HG02938 (cell line): ENCODE data around the gene RALBP1.

Experiments used
- ATAC-seq: cut with Tn5 transposase; IDR thresholded peaks from one replicate; pipeline ENCODE4 v1.9.1; 2021; ENCODE audit warnings: mild to moderate bottlenecking, moderate library complexity; ENCODE audit not compliant: unreplicated experiment

RALBP1 gene

GRCh38 chr18:9546468-9546867 is 71.2 kb downstream of the RALBP1 start:
- no peak for ATAC-seq

GRCh38 chr18:9547782-9548181 is 72.5 kb downstream of the RALBP1 start:
- no peak for ATAC-seq

GRCh38 chr18:9549405-9549804 is 74.1 kb downstream of the RALBP1 start:
- ATAC-seq, result no peak

- ATAC-seq, result no peak
These were observed 75.1 kb downstream of the RALBP1 start for GRCh38 chr18:9550429-9550828.

GRCh38 chr18:9552191-9552590 is 76.9 kb downstream of the RALBP1 start:
- no peak for ATAC-seq

- no peak for ATAC-seq
These were observed 77.3 kb downstream of the RALBP1 start for GRCh38 chr18:9552616-9553015.

- ATAC-seq, result no peak
These were observed 82.1 kb downstream of the RALBP1 start for GRCh38 chr18:9557250-9557943.

GRCh38 chr18:9558387-9559064 is 83.2 kb downstream of the RALBP1 start:
- no peak for ATAC-seq

GRCh38 chr18:9559253-9559652 is 83.9 kb downstream of the RALBP1 start:
- no peak for ATAC-seq

- no peak for ATAC-seq
These were observed 86.4 kb downstream of the RALBP1 start for GRCh38 chr18:9561759-9562158.

GRCh38 chr18:9562584-9562983 is 87.3 kb downstream of the RALBP1 start:
- ATAC-seq, result no peak

- no peak for ATAC-seq
These were observed 88.0 kb downstream of the RALBP1 start for GRCh38 chr18:9563331-9563730.

- ATAC-seq, result no peak
These were observed 90.1 kb downstream of the RALBP1 start for GRCh38 chr18:9565407-9565806.

GRCh38 chr18:9568186-9568585 is 92.9 kb downstream of the RALBP1 start:
- no peak for ATAC-seq

- no peak for ATAC-seq
These were observed 93.9 kb downstream of the RALBP1 start for GRCh38 chr18:9569178-9569577.

GRCh38 chr18:9570255-9570654 is 94.9 kb downstream of the RALBP1 start:
- ATAC-seq, result no peak

GRCh38 chr18:9571546-9571945 is 96.2 kb downstream of the RALBP1 start:
- ATAC-seq, result no peak

GRCh38 chr18:9574473-9575115 is 99.3 kb downstream of the RALBP1 start:
- no peak for ATAC-seq

- no peak for ATAC-seq
These were observed 100.2 kb downstream of the RALBP1 start for GRCh38 chr18:9575558-9575957.

- ATAC-seq, result no peak
These were observed 102.0 kb downstream of the RALBP1 start for GRCh38 chr18:9577361-9577760.

GRCh38 chr18:9578306-9578705 is 103.0 kb downstream of the RALBP1 start:
- ATAC-seq, result no peak

GRCh38 chr18:9581667-9582066 is 106.4 kb downstream of the RALBP1 start:
- ATAC-seq, result no peak
